HepG2 (cell line): Measurements from ENCODE around the gene CNNM4. TPM values are rescaled to one million over a fixed set of nuclear protein-coding genes. Genes with fewer than 3 reads are reported as not detected.
A peak's percentile ranks its signal among the peaks of the same experiment; 100 is the strongest.

Source experiments
- ATF4 ChIP-seq, 2 experiments: fragments of 450-650 bp in 1 of 2; sonication (generic) in 1 of 2; formaldehyde crosslinking; IDR thresholded peaks; 2 replicates each; pipeline versions ENCODE4 v1.5.0 to v1.8.0; 2020 to 2022; ENCODE audit warnings: mild to moderate bottlenecking in 1 of 2, missing genetic modification reagents in 1 of 2
- ATF5 ChIP-seq: sonication (generic); formaldehyde crosslinking; IDR thresholded peaks from 2 replicates; pipeline ENCODE4 v1.4.0; 2020; ENCODE audit warnings: mild to moderate bottlenecking, low read depth, missing genetic modification reagents
- ATRX ChIP-seq: sonication (generic); formaldehyde crosslinking; IDR thresholded peaks from 2 replicates; pipeline ENCODE4 v1.4.0; 2020; ENCODE audit warnings: missing genetic modification reagents, borderline replicate concordance
- BORCS8-MEF2B ChIP-seq: sonication (generic); formaldehyde crosslinking; IDR thresholded peaks from 2 replicates; pipeline ENCODE4 v1.8.0; 2022; ENCODE audit warnings: mild to moderate bottlenecking, missing genetic modification reagents
- HNRNPUL1 ChIP-seq: fragments of 200-400 bp; formaldehyde crosslinking; IDR thresholded peaks from 2 replicates; pipeline ENCODE4 v1.6.1; 2017; ENCODE audit warnings: low read depth, mild to moderate bottlenecking, low read length, moderate library complexity
- KAT8 ChIP-seq: IDR thresholded peaks from 2 replicates; pipeline ENCODE4 v1.6.1; 2016; ENCODE audit warnings: missing genetic modification reagents, missing compliant biosample characterization
- KDM6A ChIP-seq: IDR thresholded peaks from 2 replicates; pipeline ENCODE4 v1.6.1; 2016; ENCODE audit warnings: low read depth
- MXD4 ChIP-seq: IDR thresholded peaks from 2 replicates; pipeline ENCODE4 v1.6.1; 2016; ENCODE audit warnings: mild to moderate bottlenecking, missing biosample characterization, missing genetic modification reagents
- SMAD1 ChIP-seq: sonication (generic); formaldehyde crosslinking; IDR thresholded peaks from 2 replicates; pipeline ENCODE4 v1.4.0; 2020; ENCODE audit warnings: missing genetic modification reagents, low read depth, mild to moderate bottlenecking, borderline replicate concordance
- THYN1 ChIP-seq: sonication (generic); formaldehyde crosslinking; IDR thresholded peaks from 2 replicates; pipeline ENCODE4 v1.8.1; 2023; ENCODE audit warnings: low read depth, mild to moderate bottlenecking, moderate library complexity, missing genetic modification reagents, borderline replicate concordance
- ZBTB7B ChIP-seq: sonication (generic); formaldehyde crosslinking; IDR thresholded peaks from 2 replicates; pipeline ENCODE4 v1.4.0; 2020; ENCODE audit warnings: missing genetic modification reagents
- ZNF367 ChIP-seq: sonication (generic); formaldehyde crosslinking; IDR thresholded peaks from 2 replicates; pipeline ENCODE4 v1.4.0; 2020; ENCODE audit warnings: missing genetic modification reagents, borderline replicate concordance
- ZNF460 ChIP-seq: sonication (generic); formaldehyde crosslinking; IDR thresholded peaks from 2 replicates; pipeline ENCODE4 v1.5.1; 2020; ENCODE audit warnings: missing genetic modification reagents, mild to moderate bottlenecking, borderline replicate concordance
- ZNF503 ChIP-seq: sonication (generic); formaldehyde crosslinking; IDR thresholded peaks from 2 replicates; pipeline ENCODE4 v1.4.0; 2020; ENCODE audit warnings: missing genetic modification reagents
- ZNF513 ChIP-seq: sonication (generic); formaldehyde crosslinking; conservative IDR thresholded peaks from 2 replicates; pipeline ENCODE4 v1.5.0; 2020; ENCODE audit warnings: missing genetic modification reagents
- ZNF691 ChIP-seq: sonication (generic); formaldehyde crosslinking; IDR thresholded peaks from 2 replicates; pipeline ENCODE4 v1.4.0; 2020; ENCODE audit warnings: missing genetic modification reagents, low read depth, mild to moderate bottlenecking, borderline replicate concordance
- ZNF777 ChIP-seq: sonication (generic); formaldehyde crosslinking; IDR thresholded peaks from 2 replicates; pipeline ENCODE4 v1.4.0; 2020; ENCODE audit warnings: missing genetic modification reagents
- polyA plus RNA-seq, 8 experiments: library from polyadenylated mRNA; depleted of rRNA in 3 of 8; stranded (reverse) in 7 of 8; unstranded in 1 of 8; fragments of >200 nt; fragmentation: Illumina TruSeq in 4 of 8; extraction: Trizol in 4 of 8; gene quantifications; 2 replicates each; pipeline versions ENCODE4 v1.2.1 to v1.2.3, GENCODE V29; 2011 to 2016; ENCODE audit warnings: low read depth in 4 of 8, missing spikeins in 1 of 8, mixed read lengths in 1 of 8; ENCODE audit not compliant: insufficient read depth in 1 of 8
- total RNA-seq, 5 experiments: library from RNA; depleted of rRNA; stranded (reverse); fragments of >200 nt; fragmentation: Illumina TruSeq; extraction: Trizol; gene quantifications; 2 replicates each; pipeline ENCODE4 v1.2.3, GENCODE V29; 2016; ENCODE audit warnings: low read depth in 1 of 5
- TF ChIP-seq, protein P1 (sequence below): sonication (generic); formaldehyde crosslinking; IDR thresholded peaks from 2 replicates; pipeline ENCODE4 v1.5.1; 2020; ENCODE audit warnings: mild to moderate bottlenecking, missing genetic modification reagents, moderate library complexity
- TF ChIP-seq, protein P2 (sequence below): sonication (generic); formaldehyde crosslinking; IDR thresholded peaks from 2 replicates; pipeline ENCODE4 v1.5.0; 2020; ENCODE audit warnings: missing genetic modification reagents

CNNM4 gene
- total and polyA plus RNA-seq, 2 of the 13 experiments (the other 11 are each of a cell fraction or from before 2014, with no cell fraction given): 5.9 to 8.4 TPM

DNA sequence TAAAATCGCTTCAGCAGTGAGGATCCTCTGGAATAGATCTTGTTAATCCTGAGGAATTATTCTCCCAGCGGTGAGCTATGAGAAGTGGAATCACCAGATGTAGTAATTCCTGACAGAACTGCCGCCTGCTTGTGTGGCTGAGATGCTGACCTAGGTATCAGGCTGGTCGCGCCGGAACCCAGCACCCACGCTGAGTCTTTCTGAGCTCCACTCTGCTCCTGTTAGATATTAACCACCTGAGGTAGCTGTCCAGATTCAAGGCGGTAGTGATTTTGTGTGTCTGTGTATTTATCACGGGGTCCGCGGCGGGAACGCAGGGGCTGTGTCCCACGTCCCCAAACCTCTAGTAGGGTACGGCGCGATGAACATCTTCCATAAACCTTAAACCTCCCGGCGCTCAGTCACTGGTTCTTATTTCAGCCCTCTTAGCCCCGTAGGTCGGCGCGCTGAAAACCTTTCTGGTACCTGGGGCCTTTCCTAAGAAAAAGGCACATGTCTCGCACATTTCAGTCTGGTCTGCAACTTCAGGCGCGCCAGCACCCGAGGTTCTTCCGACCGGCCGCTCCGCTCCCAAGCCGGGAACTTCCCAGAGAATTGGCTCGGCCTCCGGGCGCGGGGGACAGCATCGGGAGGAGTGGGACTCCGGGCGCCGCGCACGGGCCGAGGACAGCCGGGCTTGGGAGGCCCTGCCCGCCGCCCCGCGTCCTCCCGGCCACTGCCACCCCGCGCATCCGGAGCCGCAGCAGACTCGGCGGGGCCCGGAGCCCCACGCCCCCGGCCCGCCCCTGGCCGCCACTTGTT, 54.8 kb downstream of the CNNM4 start (continued):
- TF ChIP-seq KAT8 (CRISPR knock-in tag) (no peak; the same call in 1 of the 2 replicates), HNRNPUL1 (no peak), ZNF513 (CRISPR knock-in tag) (no peak), ZNF460 (CRISPR knock-in tag) (no peak), ZNF691 (CRISPR knock-in tag) (no peak), KDM6A (CRISPR knock-in tag) (no peak), SMAD1 (CRISPR knock-in tag) (peak; percentile 33; the same call in 1 of the 2 replicates), THYN1 (CRISPR knock-in tag) (0 out of 2 replicates have a peak, but pooled peaks have one; percentile 47), ZBTB7B (CRISPR knock-in tag) (peak; percentile 27), ATRX (CRISPR knock-in tag) (no peak), MXD4 (CRISPR knock-in tag) (peak; percentile 39), ZNF367 (CRISPR knock-in tag) (no peak), ATF4 (CRISPR knock-in tag; IDR thresholded peaks at IDR 0.05) (no peak), ATF5 (CRISPR knock-in tag) (peak; percentile 57; the same call in 1 of the 2 replicates), ZNF777 (CRISPR knock-in tag) (no peak), BORCS8-MEF2B (CRISPR knock-in tag) (no peak), ZNF503 (CRISPR knock-in tag) (peak; percentile 27; the same call in 1 of the 2 replicates)
- TF ChIP-seq, protein P1, sequence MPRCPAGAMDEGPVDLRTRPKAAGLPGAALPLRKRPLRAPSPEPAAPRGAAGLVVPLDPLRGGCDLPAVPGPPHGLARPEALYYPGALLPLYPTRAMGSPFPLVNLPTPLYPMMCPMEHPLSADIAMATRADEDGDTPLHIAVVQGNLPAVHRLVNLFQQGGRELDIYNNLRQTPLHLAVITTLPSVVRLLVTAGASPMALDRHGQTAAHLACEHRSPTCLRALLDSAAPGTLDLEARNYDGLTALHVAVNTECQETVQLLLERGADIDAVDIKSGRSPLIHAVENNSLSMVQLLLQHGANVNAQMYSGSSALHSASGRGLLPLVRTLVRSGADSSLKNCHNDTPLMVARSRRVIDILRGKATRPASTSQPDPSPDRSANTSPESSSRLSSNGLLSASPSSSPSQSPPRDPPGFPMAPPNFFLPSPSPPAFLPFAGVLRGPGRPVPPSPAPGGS (CRISPR knock-in tag): peak; percentile 38; the same call in 1 of the 2 replicates
- TF ChIP-seq, protein P2, sequence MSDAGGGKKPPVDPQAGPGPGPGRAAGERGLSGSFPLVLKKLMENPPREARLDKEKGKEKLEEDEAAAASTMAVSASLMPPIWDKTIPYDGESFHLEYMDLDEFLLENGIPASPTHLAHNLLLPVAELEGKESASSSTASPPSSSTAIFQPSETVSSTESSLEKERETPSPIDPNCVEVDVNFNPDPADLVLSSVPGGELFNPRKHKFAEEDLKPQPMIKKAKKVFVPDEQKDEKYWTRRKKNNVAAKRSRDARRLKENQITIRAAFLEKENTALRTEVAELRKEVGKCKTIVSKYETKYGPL: 0 out of 2 replicates have a peak, but pooled peaks have one; percentile 11
